ENCODE data around the gene HCCS.

DNA sequence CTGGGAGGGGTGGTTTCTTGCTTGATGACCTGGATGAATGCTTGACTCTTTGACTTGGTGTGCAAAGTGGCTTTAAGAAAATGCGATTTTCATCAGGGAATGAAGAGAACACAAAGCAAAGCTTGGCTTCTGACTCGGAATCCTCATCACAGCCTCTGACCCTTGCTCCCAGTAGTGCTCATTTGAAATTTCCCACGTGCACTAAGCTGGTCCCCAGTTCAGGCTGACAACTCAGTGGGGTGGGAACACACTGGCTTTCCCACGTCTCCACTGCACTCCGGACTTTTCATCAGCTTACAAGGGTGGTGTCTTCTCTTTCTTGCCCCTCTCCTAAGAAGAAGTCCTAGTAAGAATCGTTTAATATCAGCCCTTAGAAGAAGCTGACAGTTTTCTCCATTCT lies 53.3 kb downstream of the HCCS start:
- TF ChIP-seq TAF1 (IDR thresholded peaks at IDR 0.05; ENCODE audit: borderline replicate concordance, insufficient read depth, low read length), result no peak
- TF ChIP-seq, protein P1, sequence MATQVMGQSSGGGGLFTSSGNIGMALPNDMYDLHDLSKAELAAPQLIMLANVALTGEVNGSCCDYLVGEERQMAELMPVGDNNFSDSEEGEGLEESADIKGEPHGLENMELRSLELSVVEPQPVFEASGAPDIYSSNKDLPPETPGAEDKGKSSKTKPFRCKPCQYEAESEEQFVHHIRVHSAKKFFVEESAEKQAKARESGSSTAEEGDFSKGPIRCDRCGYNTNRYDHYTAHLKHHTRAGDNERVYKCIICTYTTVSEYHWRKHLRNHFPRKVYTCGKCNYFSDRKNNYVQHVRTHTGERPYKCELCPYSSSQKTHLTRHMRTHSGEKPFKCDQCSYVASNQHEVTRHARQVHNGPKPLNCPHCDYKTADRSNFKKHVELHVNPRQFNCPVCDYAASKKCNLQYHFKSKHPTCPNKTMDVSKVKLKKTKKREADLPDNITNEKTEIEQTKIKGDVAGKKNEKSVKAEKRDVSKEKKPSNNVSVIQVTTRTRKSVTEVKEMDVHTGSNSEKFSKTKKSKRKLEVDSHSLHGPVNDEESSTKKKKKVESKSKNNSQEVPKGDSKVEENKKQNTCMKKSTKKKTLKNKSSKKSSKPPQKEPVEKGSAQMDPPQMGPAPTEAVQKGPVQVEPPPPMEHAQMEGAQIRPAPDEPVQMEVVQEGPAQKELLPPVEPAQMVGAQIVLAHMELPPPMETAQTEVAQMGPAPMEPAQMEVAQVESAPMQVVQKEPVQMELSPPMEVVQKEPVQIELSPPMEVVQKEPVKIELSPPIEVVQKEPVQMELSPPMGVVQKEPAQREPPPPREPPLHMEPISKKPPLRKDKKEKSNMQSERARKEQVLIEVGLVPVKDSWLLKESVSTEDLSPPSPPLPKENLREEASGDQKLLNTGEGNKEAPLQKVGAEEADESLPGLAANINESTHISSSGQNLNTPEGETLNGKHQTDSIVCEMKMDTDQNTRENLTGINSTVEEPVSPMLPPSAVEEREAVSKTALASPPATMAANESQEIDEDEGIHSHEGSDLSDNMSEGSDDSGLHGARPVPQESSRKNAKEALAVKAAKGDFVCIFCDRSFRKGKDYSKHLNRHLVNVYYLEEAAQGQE (IDR thresholded peaks at IDR 0.05; ENCODE audit: insufficient read depth in 1 of 2, low read depth in 2 of 2, low read length in 2 of 2), result no peak
- no peak for TF ChIP-seq FOXP2 (optimal IDR thresholded peaks at IDR 0.05; ENCODE audit: borderline replicate concordance, extremely low read depth, extremely low read length, insufficient read depth)

Measured in PFSK-1 (cell line).